COLO829 (cell line): ENCODE data around the gene FKBP5.
"Not testable (repeated sequence)": the region's sequence is repeated elsewhere in the genome, so short reads cannot be mapped to it uniquely, and the experiment has no call there.

Experiments
- DNase-seq: peaks from one replicate; pipeline ENCODE4 v3.0.0; 2012; ENCODE audit warnings: low spot score

FKBP5 gene

GRCh38 chr6:35690006-35690405 is 1.3 kb upstream of the FKBP5 start:
- DNase-seq, result not testable (repeated sequence)

GRCh38 chr6:35687658-35688604 is 784 bp downstream of the FKBP5 start:
- no peak for DNase-seq

DNA sequence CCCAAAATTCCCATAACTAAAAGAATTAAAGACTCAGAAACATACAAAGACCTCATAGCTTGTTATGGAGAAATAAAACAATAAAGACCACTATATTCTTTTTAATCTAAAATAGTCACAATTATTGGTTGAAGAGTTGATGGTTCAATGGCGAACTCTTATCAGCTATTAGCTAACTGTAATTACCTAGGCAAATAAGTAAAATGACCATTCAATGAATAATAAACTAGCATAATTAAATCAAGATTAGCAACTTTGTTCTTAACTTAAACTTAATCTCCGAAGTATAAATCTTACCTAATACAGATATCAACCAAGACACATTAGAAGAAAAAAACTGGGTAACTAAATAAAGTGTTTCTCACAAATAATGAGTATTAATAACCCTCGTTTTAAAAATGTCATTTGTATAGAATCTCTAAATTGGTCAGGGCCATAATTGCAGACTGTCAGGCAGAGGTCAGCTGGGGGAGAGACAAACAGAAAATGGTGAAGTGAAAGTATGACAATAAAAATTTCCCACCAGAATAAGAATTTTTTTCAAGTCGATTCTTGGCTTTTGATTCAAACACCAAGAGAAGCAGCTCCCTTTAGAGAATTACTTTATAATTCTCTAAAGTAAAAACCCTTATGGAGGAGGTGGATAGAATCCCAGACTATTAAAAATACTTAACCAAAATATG is 1.7 kb downstream of the FKBP5 start:
- no peak for DNase-seq

DNA sequence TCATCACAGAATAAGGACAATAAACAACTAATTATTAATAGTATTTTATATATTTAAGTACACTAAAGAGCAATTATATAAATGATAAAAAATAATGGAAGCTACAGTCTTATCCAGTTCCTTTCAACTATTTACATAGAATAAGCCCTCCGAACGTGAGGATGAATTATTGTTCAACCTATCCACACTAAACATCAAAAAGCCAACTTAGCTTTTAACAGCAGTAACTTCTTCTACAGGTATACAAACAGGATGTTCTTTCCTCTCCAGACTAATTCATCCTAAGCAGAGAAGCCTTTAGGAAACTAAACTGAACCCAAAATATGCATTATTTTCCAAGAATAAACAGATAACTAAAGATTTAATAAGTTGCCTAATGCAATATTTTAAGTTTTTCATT is 2.3 kb downstream of the FKBP5 start:
- no peak for DNase-seq

DNA sequence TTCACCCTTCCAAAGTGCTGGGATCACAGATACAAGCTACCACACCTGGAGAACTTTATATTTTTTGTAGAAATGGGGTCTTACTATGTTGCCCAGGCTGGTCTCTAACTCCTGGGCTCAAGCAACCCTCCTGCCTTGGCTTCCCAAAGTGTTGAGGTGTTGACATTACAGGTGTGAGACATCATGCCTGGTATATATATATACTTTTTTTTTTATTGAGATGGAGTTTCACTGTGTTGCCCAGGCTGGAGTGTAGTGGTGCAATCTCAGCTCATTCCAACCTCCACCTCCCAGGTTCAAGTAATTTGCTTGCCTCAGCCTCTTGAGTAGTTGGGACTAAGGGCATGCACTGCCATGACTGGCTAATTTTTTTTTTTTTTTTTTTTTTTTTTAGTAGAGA is 5.4 kb downstream of the FKBP5 start:
- DNase-seq, result no peak

DNA sequence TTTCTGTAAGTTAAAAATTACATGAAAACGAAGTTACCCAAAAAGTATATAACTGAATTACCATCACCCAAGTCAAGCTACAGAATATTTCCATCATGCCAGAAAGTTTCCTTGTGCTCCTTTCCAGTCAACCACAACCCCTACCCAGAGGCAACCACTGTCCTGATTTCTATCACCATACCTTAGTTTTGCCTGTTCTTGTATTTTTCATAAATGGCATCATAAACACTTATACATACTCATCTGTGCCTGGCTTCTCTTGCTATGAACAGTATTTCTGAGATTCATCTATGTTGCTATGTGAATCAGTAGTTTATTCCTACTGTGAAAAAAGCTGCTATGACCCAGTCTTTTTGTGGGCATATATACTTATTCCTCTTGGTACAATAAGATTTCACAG is 7.4 kb downstream of the FKBP5 start:
- no peak for DNase-seq

DNA sequence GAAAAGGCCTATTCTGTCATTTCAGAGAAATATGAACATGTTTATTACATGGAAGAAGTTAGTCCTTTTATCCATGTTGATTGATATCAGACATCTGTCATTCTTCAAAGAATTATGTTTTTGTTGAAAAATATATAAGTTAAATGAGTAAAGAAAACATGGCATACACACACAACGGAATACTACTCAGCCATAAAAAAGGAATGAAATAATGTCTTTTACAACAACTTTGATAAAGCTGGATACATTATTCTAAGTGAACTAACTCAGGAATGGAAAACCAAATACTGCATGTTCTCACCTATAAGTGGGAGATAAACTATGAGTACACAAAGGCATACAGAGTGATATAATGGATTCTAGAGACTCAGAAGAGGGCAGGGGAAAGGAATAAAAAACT is 9.3 kb downstream of the FKBP5 start:
- no peak for DNase-seq

- no peak for DNase-seq
Measured at GRCh38 chr6:35678814-35679213, 9.9 kb downstream of the FKBP5 start.

DNA sequence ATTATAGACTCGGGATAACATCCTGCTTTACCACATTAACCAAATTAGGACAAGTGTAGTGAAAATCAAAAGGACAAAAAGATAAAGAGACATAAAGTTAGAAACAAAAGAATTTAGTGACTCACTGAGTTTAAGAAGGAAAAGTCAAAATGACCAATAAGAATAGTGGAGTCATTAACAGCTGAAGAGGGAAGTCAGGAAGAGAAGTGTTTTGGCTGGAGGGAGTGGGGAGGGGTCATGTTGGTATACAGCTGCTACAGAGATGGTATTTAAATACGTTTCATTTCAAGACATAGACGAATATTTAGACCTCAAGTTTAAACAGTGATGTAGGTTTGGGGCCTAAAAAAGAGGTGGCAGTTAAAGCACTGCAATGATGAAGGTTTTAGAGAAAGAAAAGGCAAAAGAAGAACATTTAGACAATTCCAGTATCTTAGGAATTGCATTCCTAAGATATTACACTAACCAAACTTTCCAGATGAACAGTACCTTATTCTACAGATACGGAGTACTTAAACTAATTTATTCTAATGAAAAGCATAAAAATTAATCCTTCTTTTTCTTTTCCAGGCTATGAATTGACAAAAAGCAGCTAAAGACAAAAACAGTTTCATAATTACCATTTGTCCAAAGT is 10.6 kb downstream of the FKBP5 start:
- no peak for DNase-seq

- DNase-seq, result no peak
Measured at GRCh38 chr6:35677456-35677855, 11.3 kb downstream of the FKBP5 start.

GRCh38 chr6:35675871-35676459 is 12.8 kb downstream of the FKBP5 start:
- DNase-seq, result no peak

DNA sequence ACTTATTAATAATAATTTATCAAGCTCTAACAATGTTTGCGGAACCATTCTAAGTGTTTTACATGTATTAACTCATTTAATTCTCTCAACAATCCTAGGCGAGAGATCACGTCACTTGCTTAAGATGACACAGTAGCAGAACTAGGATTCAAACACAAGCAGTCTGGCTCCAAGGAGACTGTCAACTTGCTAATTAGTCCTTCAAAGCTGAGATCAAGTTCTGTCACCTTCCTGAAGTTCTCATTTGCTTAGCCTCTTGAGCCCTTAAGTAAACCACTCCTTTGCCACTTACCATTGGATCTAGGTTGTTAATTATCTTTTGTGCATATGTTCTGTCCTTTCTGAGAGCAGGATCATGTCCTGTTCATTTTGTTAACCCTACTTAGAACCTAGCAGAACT is 14.1 kb downstream of the FKBP5 start:
- DNase-seq, result no peak

DNA sequence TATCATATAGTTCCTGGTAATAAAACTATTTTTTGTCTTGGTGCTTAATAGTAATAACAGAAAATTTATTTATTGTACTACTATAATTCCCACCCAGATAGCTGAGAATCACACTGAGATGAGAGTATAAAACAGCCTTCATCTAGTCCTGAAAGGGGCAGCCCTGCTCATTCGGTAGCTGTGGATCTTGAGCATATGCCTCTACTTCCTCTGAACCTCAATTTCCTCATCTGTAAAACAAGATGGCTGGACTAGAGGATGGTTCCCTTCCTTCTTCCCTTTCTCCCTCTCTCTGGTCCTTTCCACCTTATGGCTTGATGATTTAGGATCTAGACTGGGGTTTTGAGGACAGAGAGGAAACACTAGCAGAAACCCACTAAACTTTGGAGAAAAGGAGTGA is 15.0 kb downstream of the FKBP5 start:
- DNase-seq, result no peak

- not testable (repeated sequence) for DNase-seq
Measured at GRCh38 chr6:35673284-35673666, 15.4 kb downstream of the FKBP5 start.

GRCh38 chr6:35670453-35670852 is 18.3 kb downstream of the FKBP5 start:
- DNase-seq, result not testable (repeated sequence)

DNA sequence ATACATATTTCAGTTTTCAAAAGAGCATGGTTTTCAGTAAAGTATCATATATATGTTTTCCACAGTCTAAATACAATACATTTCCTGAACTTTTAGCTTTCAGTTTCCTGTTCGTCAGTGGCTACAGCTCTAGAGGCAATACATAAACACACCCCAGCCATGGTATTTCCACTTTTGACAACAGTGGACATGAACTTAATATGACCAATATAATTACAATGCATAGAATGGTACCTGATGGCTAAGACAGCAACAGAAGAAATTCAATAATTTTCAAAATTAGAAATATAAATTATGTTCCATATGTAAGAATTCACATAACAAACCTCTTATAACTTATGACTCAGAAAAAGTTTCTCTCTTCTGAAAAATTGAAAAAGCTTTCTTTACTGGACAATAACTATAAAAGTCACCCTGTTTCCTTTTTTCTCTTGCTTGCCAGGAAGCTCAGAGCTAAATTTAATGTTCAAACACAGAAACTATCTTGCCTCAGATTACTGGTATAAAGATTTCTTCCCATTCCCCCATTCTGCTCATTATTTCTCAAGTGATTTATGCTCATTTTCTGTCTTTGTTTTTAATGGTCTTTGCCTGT is 19.2 kb downstream of the FKBP5 start:
- DNase-seq, result no peak

GRCh38 chr6:35668744-35669450 is 19.8 kb downstream of the FKBP5 start:
- no peak for DNase-seq

DNA sequence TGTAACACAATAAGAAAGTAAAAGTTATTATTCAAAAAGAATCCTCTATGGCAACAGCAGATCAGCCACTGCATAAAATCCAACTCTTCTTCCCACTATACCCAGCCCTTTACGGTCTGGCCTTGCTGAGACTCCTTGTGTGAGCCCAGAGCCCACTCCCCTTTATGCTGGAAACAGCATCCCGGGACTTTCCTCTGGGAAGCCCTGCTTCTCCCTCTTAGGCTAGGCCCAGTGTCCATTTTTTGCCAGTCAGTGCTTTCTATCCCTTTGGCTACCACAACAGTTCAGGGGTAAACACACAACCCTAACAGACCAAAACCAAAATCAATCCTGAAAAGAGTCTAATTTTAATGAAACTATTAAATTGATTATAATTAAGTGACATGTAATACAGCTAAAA is 20.6 kb downstream of the FKBP5 start:
- no peak for DNase-seq

GRCh38 chr6:35665573-35665972 is 23.1 kb downstream of the FKBP5 start:
- no peak for DNase-seq

DNA sequence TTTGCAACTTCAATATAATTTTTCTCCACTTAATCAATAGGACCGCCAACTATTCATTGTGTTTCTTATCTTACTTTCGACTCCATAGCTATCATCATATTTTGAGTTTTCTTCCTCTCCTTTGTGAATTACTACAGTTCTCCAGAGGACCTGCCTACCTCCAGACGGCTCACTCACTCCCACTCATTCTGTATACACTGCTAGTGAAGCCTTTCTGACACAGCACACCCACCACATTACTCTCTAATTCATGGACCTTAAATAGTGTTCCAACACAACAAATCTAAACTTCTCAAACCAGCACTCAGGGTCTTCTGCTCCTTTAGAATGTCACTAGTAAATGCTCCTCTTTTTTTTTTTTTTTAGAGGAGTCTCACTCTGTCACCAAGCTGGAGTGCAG is 23.8 kb downstream of the FKBP5 start:
- DNase-seq, result no peak

- DNase-seq, result no peak
Measured at GRCh38 chr6:35663447-35664235, 25.1 kb downstream of the FKBP5 start.
